ENCODE measurements around the gene PXN.

Gene PXN

GRCh38 chr12:120170631-120171030, 94.9 kb downstream of the PXN start:
- no peak for DNase-seq (ENCODE audit: low spot score)
- H3K4me3 ChIP-seq = no peak overlapping the region
- H3K27ac ChIP-seq = no peak overlapping the region
- no peak for TF ChIP-seq CTCF (IDR thresholded peaks at IDR 0.05)

- no peak for DNase-seq (ENCODE audit: low spot score)
- Histone ChIP-seq H3K4me3 (no peak overlapping the region), H3K27ac (no peak overlapping the region)
- TF ChIP-seq CTCF (IDR thresholded peaks at IDR 0.05) = no peak
Measured at GRCh38 chr12:120169946-120170345, 95.6 kb downstream of the PXN start.

DNA sequence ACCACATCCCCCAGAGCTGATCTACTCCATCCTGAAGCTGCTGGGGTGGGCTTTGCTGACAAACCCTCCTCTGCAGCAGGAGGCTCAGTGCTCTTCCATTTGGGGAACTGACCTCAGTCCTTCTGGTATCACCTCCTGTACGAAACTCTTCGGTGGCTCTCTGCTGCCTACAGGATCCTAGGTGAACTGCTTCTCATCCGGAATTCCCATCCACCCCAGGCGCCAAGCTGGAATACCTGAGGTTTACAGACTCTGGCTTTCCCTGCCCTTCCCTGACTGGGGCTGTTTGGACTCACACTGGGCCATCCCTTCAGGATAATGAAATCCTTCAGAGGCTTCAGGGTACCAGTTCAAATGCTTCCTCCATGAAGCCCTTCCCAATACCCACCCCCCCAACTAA, 97.2 kb downstream of the PXN start:
- H3K27ac ChIP-seq = no peak overlapping the region
- DNase-seq (ENCODE audit: low spot score) = no peak
- H3K4me3 ChIP-seq = no peak overlapping the region
- TF ChIP-seq CTCF (IDR thresholded peaks at IDR 0.05) = no peak

DNA sequence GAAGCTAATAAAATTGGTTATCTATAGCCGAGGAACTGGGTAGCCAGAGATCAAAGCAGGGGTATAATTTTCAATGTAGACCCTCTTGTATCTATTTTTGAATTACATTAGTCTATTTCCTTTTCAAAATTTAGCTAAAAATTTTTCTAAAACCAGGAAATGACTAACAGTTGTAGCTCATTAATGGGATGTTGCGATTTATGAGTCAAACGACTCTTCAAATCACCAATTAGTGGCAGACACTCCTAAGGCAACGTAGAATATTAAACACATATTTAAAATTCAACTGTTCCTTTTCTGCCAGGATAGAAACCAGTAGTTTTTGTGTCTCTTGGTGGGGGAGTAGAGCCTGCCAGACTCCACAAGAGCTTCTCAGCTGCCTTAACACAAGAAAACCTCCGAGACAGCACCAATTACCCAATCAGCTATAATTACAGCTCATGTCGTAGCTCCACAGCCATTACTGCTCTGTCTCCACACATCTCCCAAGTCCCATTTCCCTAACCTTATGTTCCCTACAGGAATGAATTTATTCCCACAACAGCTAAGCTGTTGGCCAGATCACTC, 97.9 kb downstream of the PXN start:
- Histone ChIP-seq H3K27ac (no peak overlapping the region), H3K4me3 (no peak overlapping the region)
- no peak for TF ChIP-seq CTCF (IDR thresholded peaks at IDR 0.05)
- no peak for DNase-seq (ENCODE audit: low spot score)

DNA sequence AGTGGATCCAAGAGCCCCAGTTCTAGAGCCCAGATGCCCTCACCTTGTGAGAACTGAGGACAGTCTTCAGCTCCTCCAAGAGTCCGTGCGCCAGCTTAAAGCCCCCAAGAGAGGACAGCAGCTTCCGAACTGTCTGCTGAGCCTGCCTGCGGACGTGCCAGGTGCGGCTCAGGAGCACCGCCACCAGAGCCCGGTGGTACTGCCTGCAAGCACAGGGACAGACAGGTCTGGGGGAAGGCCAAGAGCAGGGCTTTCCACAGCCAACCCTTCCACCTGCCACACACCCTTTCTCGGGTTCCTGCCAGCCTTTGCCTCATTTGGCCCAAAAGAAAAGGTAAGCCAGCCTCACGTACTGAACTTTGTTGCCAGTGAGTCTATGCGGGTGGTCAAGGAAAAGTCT, 101.2 kb downstream of the PXN start:
- no peak for DNase-seq (ENCODE audit: low spot score)
- no peak for TF ChIP-seq CTCF (IDR thresholded peaks at IDR 0.05)
- H3K27ac ChIP-seq = no peak overlapping the region
- no peak overlapping the region for H3K4me3 ChIP-seq

GRCh38 chr12:120162763-120163162, 102.8 kb downstream of the PXN start:
- Histone ChIP-seq H3K4me3 (no peak overlapping the region), H3K27ac (no peak overlapping the region)
- TF ChIP-seq CTCF (IDR thresholded peaks at IDR 0.05) = no peak
- no peak for DNase-seq (ENCODE audit: low spot score)

GRCh38 chr12:120161852-120162251, 103.7 kb downstream of the PXN start:
- TF ChIP-seq CTCF (IDR thresholded peaks at IDR 0.05) = no peak
- H3K27ac ChIP-seq = no peak overlapping the region

More at GRCh38 chr12:120161852-120162251, 103.7 kb downstream of the PXN start:
- no peak overlapping the region for H3K4me3 ChIP-seq
- no peak for DNase-seq (ENCODE audit: low spot score)

Data from coronary artery (tissue), 2 donors.